Mammary microvascular endothelial cell (primary cell): ENCODE measurements around the gene FBLN7. TPM values are rescaled to one million over a fixed set of nuclear protein-coding genes. Genes with fewer than 3 reads are reported as not detected.

Experiments
- total RNA-seq: library from RNA; depleted of rRNA; stranded (reverse); fragments of >200 nt; gene quantifications from 2 replicates; pipeline ENCODE4 v1.2.3, GENCODE V29; 2015

FBLN7 gene
- 1.9 and 2.2 TPM in 2 replicates for total RNA-seq

DNA sequence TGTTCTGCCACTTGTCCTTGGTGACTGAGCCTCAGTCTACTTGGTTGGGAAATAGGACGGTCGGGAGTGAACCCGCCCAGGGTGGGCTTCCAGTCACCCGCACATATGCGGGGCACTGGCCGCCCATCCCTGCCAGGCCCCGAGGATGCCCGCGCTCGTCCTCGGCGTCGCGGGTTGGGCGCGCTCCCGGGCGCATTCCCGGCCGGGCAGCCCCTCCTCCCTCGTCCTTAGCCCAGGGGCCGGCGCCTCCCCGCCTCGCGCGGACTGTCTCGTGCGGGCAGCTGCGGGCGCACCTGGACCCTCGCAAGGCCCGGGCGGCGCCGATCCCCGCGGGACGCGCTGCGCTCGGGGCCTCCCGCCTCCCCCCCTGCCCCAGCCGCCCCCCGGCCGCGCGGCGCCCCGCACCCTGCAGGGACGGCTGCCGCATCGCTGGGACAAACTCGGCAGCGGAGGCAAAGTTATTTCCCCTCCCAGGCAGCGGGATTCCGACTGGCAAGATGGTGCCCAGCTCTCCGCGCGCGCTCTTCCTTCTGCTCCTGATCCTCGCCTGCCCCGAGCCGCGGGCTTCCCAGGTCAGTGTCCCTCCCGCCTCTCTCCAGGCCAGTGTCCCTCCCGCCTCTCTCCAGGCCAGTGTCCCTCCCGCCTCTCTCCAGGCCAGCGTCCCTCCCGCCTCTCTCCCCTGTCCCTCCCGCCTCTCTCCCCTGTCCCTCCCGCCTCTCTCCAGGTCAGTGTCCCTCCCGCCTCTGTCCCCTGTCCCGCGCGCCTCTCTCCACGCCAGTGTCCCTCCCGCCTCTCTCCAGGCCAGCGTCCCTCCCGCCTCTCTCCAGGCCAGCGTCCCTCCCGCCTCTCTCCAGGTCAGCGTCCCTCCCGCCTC lies at the start of gene FBLN7:
Gene FBLN7, plus strand, starts transcription at position 227 of the 874 bp plus-strand sequence. Its CDS starts 271 bp downstream, at position 498.

Other genes starting within 250 kb of the FBLN7 start
- 13.4 and 14.9 TPM in 2 replicates for gene MERTK, start 239.8 kb upstream of the FBLN7 start, total RNA-seq
- 23.4 and 30.0 TPM in 2 replicates for gene TMEM87B, start 83.1 kb upstream of the FBLN7 start, total RNA-seq
- gene ZC3H8, start 116.7 kb downstream of the FBLN7 start, total RNA-seq, result 2.6 and 3.3 TPM in 2 replicates
- 1.2 TPM in 2 replicates for gene ZC3H6, start 137.2 kb downstream of the FBLN7 start, total RNA-seq